Parathyroid adenoma (tissue), 2 donors: Measurements from ENCODE around the gene VAC14.

Experiments
- H2AFZ ChIP-seq: fragments of 300-600 bp; sonication (generic); one replicate; pipeline ENCODE4 v1.7.0; 2017; ENCODE audit warnings: antibody characterized with exemption, mild to moderate bottlenecking
- H3K27ac ChIP-seq: fragments of 300-600 bp; sonication (generic); one replicate; pipeline ENCODE4 v1.7.0; 2017
- H3K27me3 ChIP-seq: fragments of 300-600 bp; sonication (generic); one replicate; pipeline ENCODE4 v1.7.0; 2017; ENCODE audit warnings: low read length; ENCODE audit not compliant: control insufficient read depth, insufficient read depth
- H3K36me3 ChIP-seq: fragments of 300-600 bp; sonication (generic); one replicate; pipeline ENCODE4 v1.7.0; 2017; ENCODE audit warnings: low read length; ENCODE audit not compliant: control insufficient read depth, insufficient read depth
- H3K4me1 ChIP-seq: fragments of 300-600 bp; sonication (generic); one replicate; pipeline ENCODE4 v1.7.0; 2017; ENCODE audit warnings: control low read depth
- H3K4me2 ChIP-seq: fragments of 300-600 bp; sonication (generic); one replicate; pipeline ENCODE4 v1.7.0; 2017; ENCODE audit warnings: low read length
- H3K4me3 ChIP-seq: fragments of 300-600 bp; sonication (generic); one replicate; pipeline ENCODE4 v1.7.0; 2017; ENCODE audit warnings: low read depth, low read length
- H3K79me2 ChIP-seq: fragments of 300-600 bp; sonication (generic); one replicate; pipeline ENCODE4 v1.7.0; 2017; ENCODE audit warnings: control low read depth
- H3K9ac ChIP-seq: fragments of 300-600 bp; sonication (generic); one replicate; pipeline ENCODE4 v1.7.0; 2017; ENCODE audit warnings: mild to moderate bottlenecking
- H3K9me3 ChIP-seq: fragments of 300-600 bp; sonication (generic); one replicate; pipeline ENCODE4 v1.7.0; 2017; ENCODE audit warnings: low read length; ENCODE audit not compliant: control insufficient read depth
- CTCF ChIP-seq: fragments of 300-600 bp; sonication (generic); IDR thresholded peaks from one replicate; pipeline ENCODE4 v1.7.0; 2017; ENCODE audit warnings: antibody characterized with exemption, mild to moderate bottlenecking
- donor health status: primary hyperparathyroidism.

VAC14 gene

GRCh38 chr16:70749006-70749678 is 51.8 kb downstream of the VAC14 start:
- H3K36me3 ChIP-seq, result no peaks in the 10 kb centered on the region
- no peak for TF ChIP-seq CTCF
- H3K4me1 ChIP-seq, result no peaks in the 10 kb centered on the region
- no peaks in the 10 kb centered on the region for H3K9me3 ChIP-seq
- H3K27me3 ChIP-seq, result no peaks in the 10 kb centered on the region
- peaks cover 5% of the 10 kb centered on the region for H3K79me2 ChIP-seq
- no peak overlapping the region for H3K4me3 ChIP-seq
- H3K9ac ChIP-seq, result no peak overlapping the region
- H2AFZ ChIP-seq, result no peak overlapping the region
- H3K27ac ChIP-seq, result no peak overlapping the region
- no peak overlapping the region for H3K4me2 ChIP-seq

GRCh38 chr16:70747703-70748631 is 53.0 kb downstream of the VAC14 start:
- Histone ChIP-seq H3K4me2 (no peak overlapping the region), H3K4me1 (no peaks in the 10 kb centered on the region), H3K4me3 (no peak overlapping the region), H3K9ac (no peak overlapping the region), H3K36me3 (no peaks in the 10 kb centered on the region), H3K79me2 (peaks cover 5% of the 10 kb centered on the region), H3K27me3 (no peaks in the 10 kb centered on the region), H3K9me3 (no peaks in the 10 kb centered on the region), H2AFZ (no peak overlapping the region), H3K27ac (no peak overlapping the region)
- TF ChIP-seq CTCF, result no peak

GRCh38 chr16:70746708-70747424 is 54.1 kb downstream of the VAC14 start:
- H3K4me3 ChIP-seq, result no peak overlapping the region
- H2AFZ ChIP-seq, result no peak overlapping the region
- H3K27ac ChIP-seq, result no peak overlapping the region
- no peaks in the 10 kb centered on the region for H3K36me3 ChIP-seq
- H3K79me2 ChIP-seq, result peaks cover 5% of the 10 kb centered on the region
- no peaks in the 10 kb centered on the region for H3K4me1 ChIP-seq
- no peak overlapping the region for H3K4me2 ChIP-seq
- H3K27me3 ChIP-seq, result no peaks in the 10 kb centered on the region
- no peak overlapping the region for H3K9ac ChIP-seq
- no peaks in the 10 kb centered on the region for H3K9me3 ChIP-seq
- no peak for TF ChIP-seq CTCF

- peaks cover 5% of the 10 kb centered on the region for H3K79me2 ChIP-seq
- no peaks in the 10 kb centered on the region for H3K4me1 ChIP-seq
- H3K9me3 ChIP-seq, result no peaks in the 10 kb centered on the region
- H2AFZ ChIP-seq, result no peak overlapping the region
- no peaks in the 10 kb centered on the region for H3K36me3 ChIP-seq
- H3K9ac ChIP-seq, result no peak overlapping the region
- H3K27me3 ChIP-seq, result no peaks in the 10 kb centered on the region
- H3K4me3 ChIP-seq, result no peak overlapping the region
- H3K27ac ChIP-seq, result no peak overlapping the region
- no peak overlapping the region for H3K4me2 ChIP-seq
- TF ChIP-seq CTCF, result no peak
Observed at GRCh38 chr16:70746040-70746707, 54.8 kb downstream of the VAC14 start.
